Calu3 (cell line): ENCODE results near the gene RD3L. TPM values are rescaled to one million over a fixed set of nuclear protein-coding genes. Genes with fewer than 3 reads are reported as not detected.

ENCODE experiments used
- BruUV-seq: library from RNA; stranded (reverse); fragments of 400-500 nt; replicated peaks from 2 replicates; lab custom pipeline; 2021; lab: Mats Ljungman, UMichigan
- CTCF ChIA-PET: fragments of 300-600 bp; sonication (Branson Sonifier 250); formaldehyde crosslinking; loops from one replicate; lab custom pipeline; 2022; ENCODE audit warnings: antibody characterized with exemption; lab: Charles Lee
- DNase-seq: peaks from one replicate; pipeline ENCODE4 v3.0.0; 2022
- H3K27ac Mint-ChIP-seq: one replicate; pipeline ENCODE4 v1.8.0; 2022; ENCODE audit warnings: mixed read lengths; ENCODE audit not compliant: unreplicated experiment
- H3K27me3 Mint-ChIP-seq: one replicate; pipeline ENCODE4 v1.8.0; 2022; ENCODE audit warnings: mixed read lengths; ENCODE audit not compliant: unreplicated experiment
- H3K36me3 Mint-ChIP-seq: one replicate; pipeline ENCODE4 v1.8.0; 2022; ENCODE audit warnings: mild to moderate bottlenecking, moderate library complexity, mixed read lengths; ENCODE audit not compliant: insufficient read depth, unreplicated experiment
- H3K4me1 Mint-ChIP-seq: one replicate; pipeline ENCODE4 v1.8.0; 2022; ENCODE audit warnings: mild to moderate bottlenecking, low read depth, mixed read lengths; ENCODE audit not compliant: unreplicated experiment
- H3K4me3 Mint-ChIP-seq: one replicate; pipeline ENCODE4 v1.8.0; 2022; ENCODE audit warnings: mild to moderate bottlenecking, low read depth, moderate library complexity, mixed read lengths; ENCODE audit not compliant: unreplicated experiment
- H3K9me3 Mint-ChIP-seq: one replicate; pipeline ENCODE4 v1.8.0; 2022; ENCODE audit warnings: low read depth, mixed read lengths; ENCODE audit not compliant: unreplicated experiment
- CTCF ChIP-seq: fragments of 200-600 bp; IDR thresholded peaks from one replicate; pipeline ENCODE4 v1.8.0; 2022; ENCODE audit warnings: antibody characterized with exemption; ENCODE audit not compliant: unreplicated experiment
- intact Hi-C: fragments of 100-400 bp; cut with micrococcal nuclease; formaldehyde crosslinking; loops from one replicate; pipeline ENCODE4 v1.10.0; 2022; ENCODE audit not compliant: unreplicated experiment
- total RNA-seq: library from RNA; stranded (reverse); gene quantifications from 2 replicates; pipeline ENCODE4 v1.2.3, GENCODE V29; 2022

RD3L gene
- total RNA-seq, 1 experiment from 2014 or later = not detected

- Mint-ChIP-seq H3K36me3 (no peaks in the 10 kb centered on the region), H3K27me3 (no peaks in the 10 kb centered on the region), H3K9me3 (no peaks in the 10 kb centered on the region), H3K4me3 (no peak overlapping the region), H3K4me1 (no peaks in the 10 kb centered on the region), H3K27ac (no peak overlapping the region)
- no peak for DNase-seq
- BruUV-seq = no TSS peak
- CTCF ChIA-PET = interaction anchor here (0.6 to 1.9 kb wide), 2 partner anchors 72 to 96 kb away, joined by 4 to 5 read pairs; no protein-coding TSS in a partner anchor
- TF ChIP-seq CTCF = no peak
- intact Hi-C loops = no loop called here
Observed at GRCh38 chr14:103904493-103905107, 37.7 kb downstream of the RD3L start.

DNA sequence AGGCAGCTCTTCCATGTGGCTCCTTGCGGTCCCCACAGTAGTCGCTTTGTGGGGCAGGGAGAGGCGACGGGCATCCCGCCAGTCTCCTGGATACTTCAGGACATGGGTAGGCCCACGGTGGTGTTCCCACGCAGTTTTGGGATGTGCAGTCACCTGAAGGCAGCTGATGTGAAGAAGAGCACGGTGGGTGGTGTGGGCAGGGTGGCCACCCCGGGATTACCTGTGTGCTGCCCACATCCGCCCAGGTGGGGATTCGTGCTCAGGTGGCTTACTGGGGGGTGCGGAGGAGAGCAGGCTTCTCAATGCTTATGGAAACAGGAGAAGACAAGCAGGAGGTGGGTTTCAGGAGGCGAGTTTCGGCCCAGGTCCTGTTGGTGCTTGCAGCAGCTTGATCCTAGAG lies 42.5 kb downstream of the RD3L start:
- H3K27me3 Mint-ChIP-seq = no peaks in the 10 kb centered on the region

DNA sequence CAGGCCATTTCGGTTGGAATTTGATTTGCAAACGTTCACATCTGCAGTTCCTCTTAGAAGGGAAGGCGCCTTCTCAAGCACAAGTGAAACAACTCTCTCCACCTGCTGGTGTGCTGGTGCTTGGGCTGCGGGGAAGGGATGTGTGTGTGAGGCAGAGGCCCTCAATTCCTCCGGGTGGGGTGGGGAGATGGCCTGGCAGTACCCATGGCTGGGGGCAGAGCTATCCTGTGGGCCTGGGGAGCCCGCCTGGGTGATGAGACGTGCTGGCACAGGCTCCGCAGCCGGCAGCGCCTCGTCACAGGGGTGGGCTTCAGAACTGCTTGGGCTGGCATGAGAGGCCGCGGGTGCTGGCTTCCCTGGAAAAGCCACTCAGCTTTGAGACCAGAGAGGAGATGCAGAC lies 43.0 kb downstream of the RD3L start:
- Mint-ChIP-seq H3K27me3 (no peaks in the 10 kb centered on the region), H3K4me3 (no peak overlapping the region), H3K4me1 (peaks cover 25% of the 10 kb centered on the region), H3K36me3 (no peaks in the 10 kb centered on the region), H3K9me3 (peaks cover 4% of the 10 kb centered on the region), H3K27ac (no peak overlapping the region)
- DNase-seq = no peak
- CTCF ChIA-PET = interaction anchor here (1.1 kb wide), 1 partner anchor 20 kb away, joined by 3 read pairs; no protein-coding TSS in a partner anchor
- intact Hi-C loops = no loop called here
- TF ChIP-seq CTCF = no peak
- no TSS peak for BruUV-seq

More for the DNA sequence above, 42.5 kb downstream of the RD3L start:
- Mint-ChIP-seq H3K36me3 (no peaks in the 10 kb centered on the region), H3K9me3 (peaks cover 4% of the 10 kb centered on the region), H3K4me3 (no peak overlapping the region), H3K27ac (no peak overlapping the region), H3K4me1 (peaks cover 25% of the 10 kb centered on the region)
- intact Hi-C loops = no loop called here
- CTCF ChIA-PET = interaction anchor here (1.1 to 2.0 kb wide), 3 partner anchors 8 to 91 kb away, joined by 3 to 6 read pairs (median 5); no protein-coding TSS in a partner anchor
- TF ChIP-seq CTCF = no peak
- no TSS peak for BruUV-seq
- no peak for DNase-seq

DNA sequence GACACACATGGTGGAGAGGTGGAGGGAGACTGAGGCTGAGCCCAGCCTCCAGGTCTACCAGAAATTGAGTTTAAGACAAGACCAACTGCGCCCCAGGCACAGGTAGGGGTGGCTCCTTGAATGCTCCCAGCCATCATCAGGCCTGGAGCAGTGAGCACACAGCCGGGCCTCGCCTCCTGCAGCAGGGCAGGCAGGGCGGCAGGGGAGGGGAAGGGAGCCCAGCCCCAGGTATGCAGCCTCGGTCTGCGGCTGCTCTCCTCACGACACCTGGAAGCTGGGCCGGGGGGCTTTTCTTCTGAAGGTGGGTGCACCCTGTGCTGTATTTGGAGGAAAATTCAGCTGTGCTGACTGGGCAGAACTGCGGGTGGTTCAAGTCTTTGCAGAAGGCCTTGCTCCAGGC lies 43.6 kb downstream of the RD3L start:
- no peaks in the 10 kb centered on the region for H3K27me3 Mint-ChIP-seq

More for the DNA sequence above, 43.6 kb downstream of the RD3L start:
- no peak overlapping the region for H3K4me3 Mint-ChIP-seq
- TF ChIP-seq CTCF = no peak
- CTCF ChIA-PET = interaction anchor here (1.8 kb wide), 1 partner anchor 90 kb away, joined by 6 read pairs; no protein-coding TSS in a partner anchor
- intact Hi-C loops = no loop called here
- no TSS peak for BruUV-seq
- DNase-seq = no peak
- peaks cover 25% of the 10 kb centered on the region for H3K4me1 Mint-ChIP-seq
- no peak overlapping the region for H3K27ac Mint-ChIP-seq
- H3K9me3 Mint-ChIP-seq = peaks cover 4% of the 10 kb centered on the region
- no peaks in the 10 kb centered on the region for H3K36me3 Mint-ChIP-seq
